Ishikawa (cell line): ENCODE data around the gene TMEM217.
A peak's percentile ranks its signal among the peaks of the same experiment; 100 is the strongest.

Source experiments
- EP300 ChIP-seq: IDR thresholded peaks from 2 replicates; pipeline ENCODE4 v1.6.1; 2012; ENCODE audit warnings: borderline replicate concordance
- RAD21 ChIP-seq: IDR thresholded peaks from 2 replicates; pipeline ENCODE4 v1.6.1; 2012; ENCODE audit warnings: low read depth
- REST ChIP-seq: IDR thresholded peaks from 2 replicates; pipeline ENCODE4 v1.6.1; 2012; ENCODE audit warnings: low read depth, mild to moderate bottlenecking
- ZBTB7A ChIP-seq: IDR thresholded peaks from 2 replicates; pipeline ENCODE4 v1.6.1; 2012; ENCODE audit warnings: low read depth

GRCh38 chr6:37222125-37222967 lies 35.6 kb downstream of the TMEM217 start:
- TF ChIP-seq ZBTB7A: peak; percentile 89
- TF ChIP-seq REST: no peak
- TF ChIP-seq EP300: no peak
- peak; percentile 14; the same call in 1 of the 2 replicates for TF ChIP-seq RAD21
